Peyer's patch (tissue), 4 donors: ENCODE measurements around the gene THRA.

ENCODE experiments used
- CTCF ChIP-seq, 6 experiments: fragments of 450-650 bp in 4 of 6; fragments of 200-600 bp in 2 of 6; sonication (generic) in 1 of 6; IDR thresholded peaks; one replicate each; pipeline ENCODE4 v1.5.1; 2017 to 2019; ENCODE audit warnings: antibody characterized with exemption in 6 of 6, mild to moderate bottlenecking in 3 of 6, moderate library complexity in 1 of 6
- POLR2A ChIP-seq, 2 donors: fragments of 450-650 bp; IDR thresholded peaks; one replicate each; pipeline ENCODE4 v1.5.1; 2017; ENCODE audit warnings: antibody characterized with exemption in 2 of 2, mild to moderate bottlenecking in 2 of 2, moderate library complexity in 2 of 2

- TF ChIP-seq POLR2A (IDR thresholded peaks at IDR 0.05) (no peak), CTCF (IDR thresholded peaks at IDR 0.05) (peak in 2 of 6 experiments; percentile 9 to 12)
Observed at GRCh38 chr17:40122136-40122998, 59.6 kb downstream of the THRA start.
